ENCODE results near the gene PGAP6. TPM values are rescaled to one million over a fixed set of nuclear protein-coding genes. Genes with fewer than 3 reads are reported as not detected.

Gene PGAP6
- total RNA-seq, 1 experiment from 2014 or later: 128 TPM

GRCh38 chr16:373020-373598, 8.7 kb downstream of the PGAP6 start:
- CTCF ChIA-PET: no interaction called here
- Histone ChIP-seq H3K9me3 (ENCODE audit: control insufficient read depth, insufficient read depth, low read depth, low read length) (no peaks in the 10 kb centered on the region), H3K27ac (ENCODE audit: low read length) (no peak overlapping the region), H3K36me3 (ENCODE audit: control insufficient read depth, insufficient read depth, low read length) (no peaks in the 10 kb centered on the region; the same call in 1 of the 2 replicates), H3K4me1 (ENCODE audit: control insufficient read depth, insufficient read depth, low read length) (peaks cover 17% of the 10 kb centered on the region), H3K4me3 (ENCODE audit: low read depth in 2 of 2, low read length in 2 of 2) (no peak overlapping the region), H3K27me3 (ENCODE audit: control insufficient read depth, insufficient read depth, low read length) (no peaks in the 10 kb centered on the region)
- TF ChIP-seq CTCF (IDR thresholded peaks at IDR 0.05): no peak
- TF ChIP-seq REST (IDR thresholded peaks at IDR 0.05; ENCODE audit: insufficient read depth in 1 of 2, low read depth in 2 of 2, low read length in 1 of 2): no peak
- TF ChIP-seq POLR2AphosphoS5 (IDR thresholded peaks at IDR 0.05; ENCODE audit: low read depth, low read length): no peak
- DNase-seq (ENCODE audit: low read depth, low spot score): no peak
- in situ Hi-C loops (cut with HindIII; ENCODE audit: low pct_unique_long_range_greater_than_20kb, low sequenced_read_pairs) (no loop called here), intact Hi-C loops (cut with micrococcal nuclease; ENCODE audit: unreplicated experiment) (no loop called here)
- no peak for ATAC-seq
- POLR2A ChIA-PET: interaction anchor here (0.5 kb wide), 1 partner anchor 15 kb away, joined by 6 read pairs; no protein-coding TSS in a partner anchor
- no TSS peak for BruUV-seq (replicated peaks)

GRCh38 chr16:372302-372983, 9.3 kb downstream of the PGAP6 start:
- H3K27me3 ChIP-seq (ENCODE audit: control insufficient read depth, insufficient read depth, low read length): no peaks in the 10 kb centered on the region
- ATAC-seq (no peak), DNase-seq (ENCODE audit: low read depth, low spot score) (no peak)
- H3K9me3 ChIP-seq (ENCODE audit: control insufficient read depth, insufficient read depth, low read depth, low read length): no peaks in the 10 kb centered on the region
- in situ Hi-C loops (cut with HindIII; ENCODE audit: low pct_unique_long_range_greater_than_20kb, low sequenced_read_pairs) (no loop called here), intact Hi-C loops (cut with micrococcal nuclease; ENCODE audit: unreplicated experiment) (no loop called here)
- H3K36me3 ChIP-seq (ENCODE audit: control insufficient read depth, insufficient read depth, low read length): no peaks in the 10 kb centered on the region; the same call in 1 of the 2 replicates
- ChIA-PET CTCF (interaction anchor here (0.5 kb wide), 1 partner anchor 10 kb away, joined by 3 read pairs; no protein-coding TSS in a partner anchor), POLR2A (interaction anchor here (0.5 kb wide), 2 partner anchors 14 to 62 kb away, joined by 4 to 6 read pairs; no protein-coding TSS in a partner anchor)
- no TSS peak for BruUV-seq (replicated peaks)
- no peak overlapping the region for H3K4me3 ChIP-seq (ENCODE audit: low read depth in 2 of 2, low read length in 2 of 2)
- H3K27ac ChIP-seq (ENCODE audit: low read length): no peak overlapping the region
- TF ChIP-seq TCF7L2 (IDR thresholded peaks at IDR 0.05; ENCODE audit: low read depth, low read length) (no peak), SIN3A (IDR thresholded peaks at IDR 0.05; ENCODE audit: borderline replicate concordance, insufficient read depth, low read depth, low read length) (no peak)
- peaks cover 17% of the 10 kb centered on the region for H3K4me1 ChIP-seq (ENCODE audit: control insufficient read depth, insufficient read depth, low read length)
